Omental fat pad (tissue), 4 donors: ENCODE results near the gene JMJD1C. TPM values are rescaled to one million over a fixed set of nuclear protein-coding genes. Genes with fewer than 3 reads are reported as not detected.

Experiments used
- ATAC-seq: fragments of 150-250 bp; one replicate; pipeline ENCODE4 v1.9.1; 2016; ENCODE audit warnings: mild to moderate bottlenecking, moderate library complexity; ENCODE audit not compliant: low FRiP score
- DNase-seq: peaks from one replicate; pipeline ENCODE4 v3.0.0-alpha.2; 2019; ENCODE audit warnings: low spot score
- CTCF ChIP-seq, 3 donors: fragments of 450-650 bp; IDR thresholded peaks; one replicate each; pipeline ENCODE4 v1.5.1; 2016 to 2017; ENCODE audit warnings: antibody characterized with exemption in 3 of 3, mild to moderate bottlenecking in 3 of 3, moderate library complexity in 2 of 3
- total RNA-seq, 4 donors: library from RNA; depleted of rRNA; stranded (reverse); fragments of >200 nt; gene quantifications; one replicate each; pipeline ENCODE4 v1.1.0, GENCODE V29; 2016

The JMJD1C gene
- total RNA-seq, 4 donors from 2014 or later = 99.8 to 179 (median 149) TPM

- no peak for TF ChIP-seq CTCF (IDR thresholded peaks at IDR 0.05)
- ATAC-seq = no peak
- no peak for DNase-seq
These were observed 14.5 kb upstream of the JMJD1C start for GRCh38 chr10:63480237-63480636.

DNA sequence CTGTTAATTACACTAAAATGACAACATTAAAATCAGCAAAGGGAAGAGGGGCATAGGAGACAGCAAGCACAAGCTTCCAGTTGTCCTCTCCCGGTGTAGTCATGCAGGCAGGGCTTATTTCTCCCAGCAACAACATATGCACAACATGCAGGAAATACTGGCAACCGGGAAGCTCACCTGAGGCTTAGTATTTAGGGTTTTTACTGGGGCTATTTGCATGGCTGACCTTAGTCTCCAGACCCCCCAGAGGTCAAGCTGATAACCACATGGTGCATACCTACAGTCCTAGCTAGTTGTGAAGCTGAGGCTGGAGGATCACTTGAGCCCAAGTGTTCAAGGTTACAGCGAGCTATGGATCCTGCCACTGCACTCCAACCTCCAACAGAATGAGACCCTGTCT is 12.8 kb upstream of the JMJD1C start:
- DNase-seq (no peak), ATAC-seq (no peak)
- TF ChIP-seq CTCF (IDR thresholded peaks at IDR 0.05) = no peak

DNA sequence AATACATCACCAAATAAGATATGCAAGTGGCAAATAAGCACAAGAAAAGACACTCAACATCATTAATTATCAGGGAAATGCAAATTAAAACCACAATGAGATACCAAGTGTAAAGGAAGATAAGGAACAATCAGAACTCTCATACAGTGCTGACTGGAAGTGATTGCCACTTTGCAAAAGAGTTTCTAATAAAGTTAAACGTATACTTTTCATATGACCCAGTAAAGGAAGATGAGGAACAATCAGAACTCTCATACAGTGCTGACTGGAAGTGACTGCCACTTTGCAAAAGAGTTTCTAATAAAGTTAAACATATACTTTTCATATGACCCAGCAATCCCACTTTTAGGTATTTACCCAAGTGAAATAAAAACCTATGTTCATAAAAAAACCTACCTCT is 12.2 kb upstream of the JMJD1C start:
- ATAC-seq = no peak

GRCh38 chr10:63474488-63474887 is 8.7 kb upstream of the JMJD1C start:
- TF ChIP-seq CTCF (IDR thresholded peaks at IDR 0.05) = no peak
- no peak for ATAC-seq
- DNase-seq = no peak

More for the DNA sequence above, 12.2 kb upstream of the JMJD1C start:
- no peak for DNase-seq
- TF ChIP-seq CTCF (IDR thresholded peaks at IDR 0.05) = no peak

DNA sequence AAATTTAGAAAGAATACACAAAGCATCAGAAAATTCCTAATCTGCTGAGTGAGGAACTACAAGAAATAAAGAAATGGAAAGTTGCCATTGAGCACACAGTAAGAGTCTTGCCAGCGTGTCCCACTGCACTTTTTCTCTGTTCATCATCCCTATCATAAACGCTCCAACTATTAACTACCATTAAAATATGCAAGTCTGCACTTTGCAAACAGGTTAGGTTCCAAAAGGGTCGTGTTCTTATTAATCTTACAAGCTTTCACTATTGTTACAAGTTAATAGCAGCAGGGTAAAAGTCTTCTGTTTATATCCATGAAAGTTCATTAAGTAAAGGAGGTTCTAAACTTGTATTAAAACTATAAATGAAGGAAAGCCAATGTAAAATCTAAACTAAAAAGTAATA is 5.2 kb upstream of the JMJD1C start:
- DNase-seq (no peak), ATAC-seq (no peak)
- no peak for TF ChIP-seq CTCF (IDR thresholded peaks at IDR 0.05)

GRCh38 chr10:63468947-63469346 is 3.2 kb upstream of the JMJD1C start:
- TF ChIP-seq CTCF (IDR thresholded peaks at IDR 0.05) = no peak
- ATAC-seq = no peak
- no peak for DNase-seq

GRCh38 chr10:63467841-63468240 is 2.1 kb upstream of the JMJD1C start:
- DNase-seq (no peak), ATAC-seq (no peak)
- no peak for TF ChIP-seq CTCF (IDR thresholded peaks at IDR 0.05)
